ENCODE results near the gene LETM1.
A peak's percentile ranks its signal among the peaks of the same experiment; 100 is the strongest.

Gene LETM1

GRCh38 chr4:1823545-1823932 lies 32.4 kb downstream of the LETM1 start:
- Mint-ChIP-seq H3K4me3 (no peak overlapping the region), H3K4me1 (ENCODE audit: low read depth in 2 of 2) (no peaks in the 10 kb centered on the region), H3K27ac (peak overlapping the region in 1 of 2 donors; percentile 51), H3K27me3 (no peaks in the 10 kb centered on the region), H3K36me3 (ENCODE audit: insufficient read depth) (peaks cover 52% of the 10 kb centered on the region), H3K9me3 (no peaks in the 10 kb centered on the region)
- ATAC-seq (replicated peaks) (no peak), DNase-seq (no peak)

GRCh38 chr4:1822568-1823544 lies 33.1 kb downstream of the LETM1 start:
- H3K4me1 Mint-ChIP-seq (ENCODE audit: low read depth in 2 of 2): no peaks in the 10 kb centered on the region
- H3K27ac Mint-ChIP-seq: peak overlapping the region in 1 of 2 donors; percentile 51
- peaks cover 59% of the 10 kb centered on the region for H3K36me3 Mint-ChIP-seq (ENCODE audit: insufficient read depth)
- H3K4me3 Mint-ChIP-seq: no peak overlapping the region
- H3K27me3 Mint-ChIP-seq: no peaks in the 10 kb centered on the region
- no peak for DNase-seq
- no peaks in the 10 kb centered on the region for H3K9me3 Mint-ChIP-seq
- no peak for ATAC-seq (replicated peaks)

GRCh38 chr4:1821679-1822567 lies 34.0 kb downstream of the LETM1 start:
- ATAC-seq (replicated peaks): no peak
- no peak overlapping the region for H3K27ac Mint-ChIP-seq
- H3K27me3 Mint-ChIP-seq: no peaks in the 10 kb centered on the region
- peaks cover 66% of the 10 kb centered on the region for H3K36me3 Mint-ChIP-seq (ENCODE audit: insufficient read depth)
- H3K4me3 Mint-ChIP-seq: no peak overlapping the region
- no peaks in the 10 kb centered on the region for H3K9me3 Mint-ChIP-seq
- no peak for DNase-seq
- no peaks in the 10 kb centered on the region for H3K4me1 Mint-ChIP-seq (ENCODE audit: low read depth in 2 of 2)

- no peaks in the 10 kb centered on the region for H3K9me3 Mint-ChIP-seq
- no peaks in the 10 kb centered on the region for H3K27me3 Mint-ChIP-seq
- no peak overlapping the region for H3K4me3 Mint-ChIP-seq
- no peak overlapping the region for H3K27ac Mint-ChIP-seq
- H3K36me3 Mint-ChIP-seq (ENCODE audit: insufficient read depth): peaks cover 67% of the 10 kb centered on the region
- DNase-seq (no peak), ATAC-seq (replicated peaks) (no peak)
- H3K4me1 Mint-ChIP-seq (ENCODE audit: low read depth in 2 of 2): no peaks in the 10 kb centered on the region
Measured at GRCh38 chr4:1819816-1820215, 36.1 kb downstream of the LETM1 start.

GRCh38 chr4:1819284-1819683 lies 36.7 kb downstream of the LETM1 start:
- Mint-ChIP-seq H3K4me1 (ENCODE audit: low read depth in 2 of 2) (no peaks in the 10 kb centered on the region), H3K4me3 (no peak overlapping the region), H3K27me3 (no peaks in the 10 kb centered on the region), H3K9me3 (no peaks in the 10 kb centered on the region), H3K36me3 (ENCODE audit: insufficient read depth) (peaks cover 71% of the 10 kb centered on the region), H3K27ac (no peak overlapping the region)
- ATAC-seq (replicated peaks) (no peak), DNase-seq (no peak)

- H3K36me3 Mint-ChIP-seq (ENCODE audit: insufficient read depth): peaks cover 64% of the 10 kb centered on the region
Measured at GRCh38 chr4:1815997-1816860, 39.7 kb downstream of the LETM1 start.

GRCh38 chr4:1815096-1815996 lies 40.6 kb downstream of the LETM1 start:
- Mint-ChIP-seq H3K27me3 (no peaks in the 10 kb centered on the region), H3K4me1 (ENCODE audit: low read depth in 2 of 2) (no peaks in the 10 kb centered on the region), H3K36me3 (ENCODE audit: insufficient read depth) (peaks cover 58% of the 10 kb centered on the region), H3K27ac (no peak overlapping the region), H3K4me3 (no peak overlapping the region), H3K9me3 (no peaks in the 10 kb centered on the region)
- DNase-seq (no peak), ATAC-seq (replicated peaks) (no peak)

More at GRCh38 chr4:1815997-1816860, 39.7 kb downstream of the LETM1 start:
- H3K4me1 Mint-ChIP-seq (ENCODE audit: low read depth in 2 of 2): no peaks in the 10 kb centered on the region
- no peak for ATAC-seq (replicated peaks)
- no peaks in the 10 kb centered on the region for H3K27me3 Mint-ChIP-seq
- no peak overlapping the region for H3K4me3 Mint-ChIP-seq
- DNase-seq: no peak
- no peak overlapping the region for H3K27ac Mint-ChIP-seq
- H3K9me3 Mint-ChIP-seq: no peaks in the 10 kb centered on the region

- ATAC-seq (replicated peaks): no peak
- peaks cover 49% of the 10 kb centered on the region for H3K36me3 Mint-ChIP-seq (ENCODE audit: insufficient read depth)
- no peaks in the 10 kb centered on the region for H3K4me1 Mint-ChIP-seq (ENCODE audit: low read depth in 2 of 2)
- no peak overlapping the region for H3K4me3 Mint-ChIP-seq
- H3K27me3 Mint-ChIP-seq: no peaks in the 10 kb centered on the region
- H3K27ac Mint-ChIP-seq: no peak overlapping the region
- H3K9me3 Mint-ChIP-seq: no peaks in the 10 kb centered on the region
- no peak for DNase-seq
Measured at GRCh38 chr4:1814453-1814852, 41.5 kb downstream of the LETM1 start.

GRCh38 chr4:1813915-1814314 lies 42.0 kb downstream of the LETM1 start:
- no peaks in the 10 kb centered on the region for H3K9me3 Mint-ChIP-seq
- DNase-seq (no peak), ATAC-seq (replicated peaks) (no peak)
- peaks cover 44% of the 10 kb centered on the region for H3K36me3 Mint-ChIP-seq (ENCODE audit: insufficient read depth)
- H3K4me3 Mint-ChIP-seq: no peak overlapping the region
- H3K27ac Mint-ChIP-seq: peak overlapping the region in 1 of 2 donors; percentile 80
- no peaks in the 10 kb centered on the region for H3K4me1 Mint-ChIP-seq (ENCODE audit: low read depth in 2 of 2)
- no peaks in the 10 kb centered on the region for H3K27me3 Mint-ChIP-seq

GRCh38 chr4:1813231-1813630 lies 42.7 kb downstream of the LETM1 start:
- Mint-ChIP-seq H3K27me3 (no peaks in the 10 kb centered on the region), H3K9me3 (no peaks in the 10 kb centered on the region), H3K36me3 (ENCODE audit: insufficient read depth) (peaks cover 37% of the 10 kb centered on the region), H3K4me1 (ENCODE audit: low read depth in 2 of 2) (no peaks in the 10 kb centered on the region), H3K4me3 (no peak overlapping the region), H3K27ac (peak overlapping the region in 1 of 2 donors; percentile 80)
- no peak for ATAC-seq (replicated peaks)
- DNase-seq: no peak

- Mint-ChIP-seq H3K27ac (peak overlapping the region in 1 of 2 donors; percentile 80), H3K4me3 (no peak overlapping the region), H3K9me3 (no peaks in the 10 kb centered on the region), H3K36me3 (ENCODE audit: insufficient read depth) (peaks cover 32% of the 10 kb centered on the region), H3K4me1 (ENCODE audit: low read depth in 2 of 2) (no peaks in the 10 kb centered on the region), H3K27me3 (no peaks in the 10 kb centered on the region)
- ATAC-seq (replicated peaks) (no peak), DNase-seq (no peak)
Measured at GRCh38 chr4:1812720-1813119, 43.2 kb downstream of the LETM1 start.

GRCh38 chr4:1810765-1811164 lies 45.2 kb downstream of the LETM1 start:
- Mint-ChIP-seq H3K27me3 (no peaks in the 10 kb centered on the region), H3K36me3 (ENCODE audit: insufficient read depth) (peaks cover 17% of the 10 kb centered on the region), H3K4me3 (no peak overlapping the region), H3K27ac (no peak overlapping the region), H3K4me1 (ENCODE audit: low read depth in 2 of 2) (no peaks in the 10 kb centered on the region), H3K9me3 (no peaks in the 10 kb centered on the region)
- ATAC-seq (replicated peaks) (no peak), DNase-seq (no peak)
